H1 (cell line): ENCODE measurements around the gene TRABD. TPM values are rescaled to one million over a fixed set of nuclear protein-coding genes. Genes with fewer than 3 reads are reported as not detected.

ENCODE experiments used
- CTCF ChIA-PET: fragments of 300-600 bp; sonication (Branson Sonifier 250); formaldehyde crosslinking; loops from one replicate; lab custom pipeline; 2021; ENCODE audit not compliant: partially characterized antibody; lab: Charles Lee
- POLR2A ChIA-PET: fragments of 300-600 bp; sonication (Branson Sonifier 250); formaldehyde crosslinking; loops from one replicate; lab custom pipeline; 2021; ENCODE audit warnings: inconsistent platforms; ENCODE audit not compliant: partially characterized antibody; lab: Charles Lee
- DNase-seq, 2 experiments: peaks; one replicate each; pipeline versions ENCODE4 v3.0.0 to v3.0.0-alpha.2; 2010 to 2022; ENCODE audit warnings: low spot score in 2 of 2, low read depth in 1 of 2, mixed read lengths in 1 of 2
- FAIRE-seq: peaks from 2 replicates; lab custom pipeline; 2011; peaks lifted over from hg19 to GRCh38; lab: Jason Lieb, UNC
- H2AFZ ChIP-seq: 2 replicates; pipeline ENCODE4 v1.8.1; 2012; ENCODE audit warnings: low read length, inconsistent platforms
- H2AK5ac ChIP-seq: 2 replicates; pipeline ENCODE4 v1.6.1; 2013; ENCODE audit warnings: low read depth, low read length
- H2BK120ac ChIP-seq: replicated peaks from 2 replicates; pipeline ENCODE3; 2013; ENCODE audit warnings: low read depth, low read length, inconsistent platforms
- H2BK12ac ChIP-seq: 2 replicates; pipeline ENCODE4 v1.6.1; 2013; ENCODE audit warnings: low read depth, low read length
- H2BK15ac ChIP-seq: 2 replicates; pipeline ENCODE4 v1.6.1; 2013; ENCODE audit warnings: low read length
- H2BK20ac ChIP-seq: 2 replicates; pipeline ENCODE4 v1.6.1; 2013; ENCODE audit warnings: low read length
- H2BK5ac ChIP-seq: 2 replicates; pipeline ENCODE4 v1.6.1; 2013; ENCODE audit warnings: low read depth, low read length
- H3K14ac ChIP-seq: 2 replicates; pipeline ENCODE4 v1.6.1; 2013; ENCODE audit warnings: inconsistent platforms; ENCODE audit not compliant: insufficient read length
- H3K18ac ChIP-seq: 2 replicates; pipeline ENCODE4 v1.6.1; 2013; ENCODE audit warnings: low read length; ENCODE audit errors: extremely low read depth
- H3K23ac ChIP-seq: 2 replicates; pipeline ENCODE4 v1.6.1; 2013; ENCODE audit warnings: inconsistent platforms; ENCODE audit not compliant: insufficient read length
- H3K23me2 ChIP-seq: 2 replicates; pipeline ENCODE4 v1.6.1; 2013; ENCODE audit warnings: low read depth, low read length
- H3K27ac ChIP-seq: 2 replicates; pipeline ENCODE4 v1.6.1; 2011; ENCODE audit warnings: low read depth, low read length, inconsistent platforms
- H3K27me3 ChIP-seq, 4 experiments: replicated peaks in 1 of 4; 1 replicate in 1 of 4; 2 replicates in 3 of 4; pipeline versions ENCODE4 v1.6.1 to v1.8.1; 2011 to 2013; ENCODE audit warnings: low read length in 3 of 4, mild to moderate bottlenecking in 3 of 4, inconsistent platforms in 2 of 4, mixed read lengths in 2 of 4, moderate library complexity in 1 of 4; ENCODE audit not compliant: control insufficient read depth in 3 of 4, insufficient read depth in 3 of 4; ENCODE audit errors: extremely low read depth in 1 of 4
- H3K36me3 ChIP-seq, 4 experiments: 2 replicates each; pipeline versions ENCODE4 v1.6.1 to v1.8.1; 2011 to 2013; ENCODE audit warnings: mild to moderate bottlenecking in 4 of 4, low read length in 3 of 4, moderate library complexity in 2 of 4, control low read depth in 1 of 4, inconsistent platforms in 1 of 4; ENCODE audit not compliant: insufficient read depth in 4 of 4, control insufficient read depth in 2 of 4
- H3K4ac ChIP-seq: replicated peaks from 2 replicates; pipeline ENCODE3; 2013; ENCODE audit warnings: low read length, low read depth, mixed read lengths, inconsistent platforms; ENCODE audit not compliant: insufficient read length
- H3K4me1 ChIP-seq, 4 experiments: replicated peaks in 1 of 4; 1 replicate in 1 of 4; 2 replicates in 3 of 4; pipeline versions ENCODE4 v1.6.1 to v1.8.1; 2011 to 2013; ENCODE audit warnings: low read length in 3 of 4, inconsistent platforms in 2 of 4, mixed read lengths in 1 of 4; ENCODE audit not compliant: insufficient read depth in 4 of 4, control insufficient read depth in 3 of 4
- H3K4me2 ChIP-seq, 2 experiments: 2 replicates each; pipeline versions ENCODE4 v1.6.1 to v1.8.1; 2011 to 2013; ENCODE audit warnings: low read depth in 2 of 2, low read length in 2 of 2, control low read depth in 1 of 2, inconsistent platforms in 1 of 2, mild to moderate bottlenecking in 1 of 2; ENCODE audit not compliant: insufficient read depth in 1 of 2
- H3K4me3 ChIP-seq, 4 experiments: fragments of 200-600, 300-600 bp in 1 of 4; sonication (generic), shearing (Covaris generic), sonication (Bioruptor Twin) in 1 of 4; 2 replicates each; pipeline versions ENCODE4 v1.5.1 to v1.8.1; 2011 to 2016; ENCODE audit warnings: low read length in 4 of 4, low read depth in 3 of 4, control low read depth in 2 of 4, inconsistent platforms in 2 of 4, mild to moderate bottlenecking in 2 of 4, mixed read lengths in 1 of 4, moderate library complexity in 1 of 4; ENCODE audit not compliant: insufficient read depth in 2 of 4; ENCODE audit errors: extremely low read depth in 1 of 4
- H3K56ac ChIP-seq: replicated peaks from 2 replicates; pipeline ENCODE3; 2013; ENCODE audit warnings: low read depth, mild to moderate bottlenecking, mixed read lengths, low read length, inconsistent platforms; ENCODE audit not compliant: insufficient read length
- H3K79me1 ChIP-seq: 2 replicates; pipeline ENCODE4 v1.6.1; 2013; ENCODE audit warnings: low read depth, low read length, control low read depth
- H3K79me2 ChIP-seq, 2 experiments: 2 replicates each; pipeline versions ENCODE4 v1.6.1 to v1.8.1; 2012 to 2013; ENCODE audit warnings: low read length in 2 of 2, mild to moderate bottlenecking in 2 of 2, inconsistent platforms in 1 of 2; ENCODE audit not compliant: insufficient read depth in 2 of 2, control insufficient read depth in 1 of 2
- H3K9ac ChIP-seq, 4 experiments: replicated peaks in 1 of 4; 1 replicate in 1 of 4; 2 replicates in 3 of 4; pipeline versions ENCODE4 v1.6.1 to v1.8.1; 2011 to 2013; ENCODE audit warnings: low read depth in 3 of 4, low read length in 3 of 4, control low read depth in 2 of 4, mild to moderate bottlenecking in 2 of 4, moderate library complexity in 2 of 4, inconsistent platforms in 1 of 4; ENCODE audit errors: extremely low read depth in 1 of 4
- H3K9me3 ChIP-seq, 2 experiments: 2 replicates each; pipeline versions ENCODE4 v1.6.1 to v1.8.1; 2012 to 2013; ENCODE audit warnings: mild to moderate bottlenecking in 2 of 2, moderate library complexity in 2 of 2, control low read depth in 1 of 2, inconsistent platforms in 1 of 2, low read depth in 1 of 2, low read length in 1 of 2, mixed read lengths in 1 of 2; ENCODE audit not compliant: insufficient read depth in 2 of 2
- H4K20me1 ChIP-seq, 2 experiments: replicated peaks in 1 of 2; 2 replicates each; pipeline versions ENCODE3 to v1.8.1; 2011 to 2013; ENCODE audit warnings: inconsistent platforms in 2 of 2, low read length in 2 of 2, mild to moderate bottlenecking in 1 of 2; ENCODE audit not compliant: insufficient read depth in 2 of 2, control insufficient read depth in 1 of 2
- H4K5ac ChIP-seq: 2 replicates; pipeline ENCODE4 v1.6.1; 2013; ENCODE audit warnings: low read length, low read depth, mixed read lengths, inconsistent platforms; ENCODE audit not compliant: insufficient read length
- H4K8ac ChIP-seq: 2 replicates; pipeline ENCODE4 v1.8.0; 2013; ENCODE audit warnings: mild to moderate bottlenecking, moderate library complexity, low read length, inconsistent platforms; ENCODE audit not compliant: insufficient read depth; ENCODE audit errors: extremely low read depth
- H4K91ac ChIP-seq: replicated peaks from 2 replicates; pipeline ENCODE3; 2013; ENCODE audit warnings: low read length, mixed read lengths, inconsistent platforms; ENCODE audit not compliant: insufficient read length
- CREB1 ChIP-seq: IDR thresholded peaks from 2 replicates; pipeline ENCODE4 v1.6.1; 2012; ENCODE audit warnings: inconsistent platforms
- E2F6 ChIP-seq: IDR thresholded peaks from 2 replicates; pipeline ENCODE4 v1.6.1; 2012; ENCODE audit warnings: inconsistent platforms
- EGR1 ChIP-seq: IDR thresholded peaks from 2 replicates; pipeline ENCODE4 v1.6.1; 2011; ENCODE audit warnings: low read depth, low read length, borderline replicate concordance
- JUND ChIP-seq: IDR thresholded peaks from 2 replicates; pipeline ENCODE4 v1.6.1; 2011; ENCODE audit warnings: mild to moderate bottlenecking, improper control_type of control experiment, low read length
- KDM4A ChIP-seq: IDR thresholded peaks from one replicate; pipeline ENCODE4 v1.7.1; 2012; ENCODE audit warnings: low read depth, mild to moderate bottlenecking, moderate library complexity, low read length, inconsistent platforms; ENCODE audit not compliant: severe bottlenecking
- KDM5A ChIP-seq: fragments of 200-600 bp; IDR thresholded peaks from 2 replicates; pipeline ENCODE4 v1.7.1; 2012; ENCODE audit warnings: mild to moderate bottlenecking, low read length, inconsistent platforms, mixed read lengths
- SIX5 ChIP-seq: IDR thresholded peaks from 2 replicates; pipeline ENCODE4 v1.6.1; 2011; ENCODE audit warnings: mild to moderate bottlenecking, low read depth, low read length
- YY1 ChIP-seq: IDR thresholded peaks from 2 replicates; pipeline ENCODE4 v1.6.1; 2011; ENCODE audit warnings: low read depth, mild to moderate bottlenecking, low read length
- WGBS, 2 experiments: shearing (Covaris generic) in 1 of 2; methylation state at CpG; one replicate each; pipeline versions ENCODE4 v1.1.6 to v1.1.7; 2013 to 2015; ENCODE audit warnings: low lambda C conversion rate in 2 of 2, mixed read lengths in 2 of 2, inconsistent platforms in 1 of 2, low coverage in 1 of 2, missing lambda C conversion rate in 1 of 2; ENCODE audit not compliant: insufficient replicate concordance in 2 of 2, insufficient coverage in 1 of 2, insufficient read length in 1 of 2; ENCODE audit errors: extremely low coverage in 1 of 2, missing lambda C conversion rate in 1 of 2; 5-methylcytosine and 5-hydroxymethylcytosine counted together
- long read RNA-seq, 2 experiments: library from RNA in 1 of 2; library from capped mRNA in 1 of 2; stranded (forward); transcript quantifications; one replicate each; pipeline ENCODE4 v2.0.0, GENCODE V29; 2021; ENCODE audit warnings: inconsistent platforms in 1 of 2
- polyA minus RNA-seq, 3 experiments: library from RNA; depleted of rRNA, polyadenylated mRNA; stranded (reverse); fragments of >200 nt; gene quantifications; 1 replicate in 2 of 3; 2 replicates in 1 of 3; pipeline ENCODE4 v1.2.3, GENCODE V29; 2011
- polyA plus RNA-seq, 7 experiments: library from polyadenylated mRNA; depleted of rRNA in 3 of 7; stranded (reverse) in 5 of 7; unstranded in 2 of 7; fragments of >200 nt in 5 of 7; fragments of 200-250 nt in 2 of 7; gene quantifications; 1 replicate in 5 of 7; 2 replicates in 1 of 7; 4 replicates in 1 of 7; pipeline versions ENCODE4 v1.2.1 to v1.2.3, GENCODE V29; 2011 to 2013; ENCODE audit warnings: missing spikeins in 2 of 7, mixed read lengths in 2 of 7
- total RNA-seq: library from RNA; stranded (reverse); fragmentation: NEBNext Ultra II Directional; extraction: Animal tissue kit (Norgen Biotek cat#: 25700); gene quantifications from 2 replicates; pipeline ENCODE4 v1.2.1, GENCODE V29; 2021

Gene TRABD
- total RNA-seq (57.5 and 60.0 TPM in 2 replicates), polyA plus RNA-seq (2011; rRNA removed) (44.2 and 88.8 TPM in 2 replicates), polyA minus RNA-seq (2011; rRNA and poly(A)+ RNA removed) (17.2 and 19.0 TPM in 2 replicates)
- polyA plus RNA-seq (2011; cell fraction: cytosol; rRNA removed) = 59.7 TPM
- 170 TPM for polyA plus RNA-seq (2011; cell fraction: nucleus; rRNA removed)
- 38.3 to 63.0 TPM (median 60.8 TPM) in 4 replicates for polyA plus RNA-seq (2012, experiment 1 of 2)
- 46.4 TPM for polyA plus RNA-seq (2012, experiment 2 of 2)
- 46.6 TPM for polyA plus RNA-seq (2013, experiment 1 of 2)
- 45.5 TPM for polyA plus RNA-seq (2013, experiment 2 of 2)
- 23.3 TPM for polyA minus RNA-seq (2011; cell fraction: cytosol; rRNA and poly(A)+ RNA removed)
- polyA minus RNA-seq (2011; cell fraction: nucleus; rRNA and poly(A)+ RNA removed) = 30.3 TPM
- long read RNA-seq, experiment 1, transcript TRABD-202 (10 exons, 2,272 nt) = major isoform, 5 of 42 reads
- long read RNA-seq, experiment 1, partial matches to known transcripts = 30 of 42 reads
- long read RNA-seq, experiment 1, other reads (novel, unspliced or antisense) = 5 of 42 reads
- long read RNA-seq, experiment 2 = 0 reads

- Histone ChIP-seq H3K79me1 (peaks cover 6% of the 10 kb centered on the region; the same call in 1 of the 2 replicates), H2BK5ac (peak within 1 kb of the TSS; percentile 35; the same call in 1 of the 2 replicates), H3K23me2 (peaks cover 8% of the 10 kb centered on the region; the same call in 1 of the 2 replicates), H2AFZ (peak within 1 kb of the TSS; percentile 97), H2BK12ac (peak within 1 kb of the TSS; percentile 80; the same call in 1 of the 2 replicates), H3K27ac (no peak within 1 kb of the TSS), H3K27me3 (peaks cover 0 to 13% (median 5%) of the 10 kb centered on the region in 4 experiments; a peak in 3 of 7 replicates), H2AK5ac (no peak within 1 kb of the TSS), H3K9me3 (no peaks in the 10 kb centered on the region), H3K4me2 (peak within 1 kb of the TSS; percentile 82 to 99), H4K5ac (no peak within 1 kb of the TSS), H2BK20ac (0 out of 2 replicates have a peak within 1 kb of the TSS, but pooled peaks have one; percentile 9), H4K20me1 (peaks cover 12 to 20% of the 10 kb centered on the region in 2 experiments), H3K14ac (no peak within 1 kb of the TSS), H3K9ac (peak within 1 kb of the TSS in 2 of 4 experiments; percentile 30 to 83; a peak in 2 of 7 replicates), H4K91ac (peak within 1 kb of the TSS; percentile 73), H2BK120ac (peak within 1 kb of the TSS; percentile 28), H4K8ac (peak within 1 kb of the TSS; percentile 43; the same call in 1 of the 2 replicates), H3K4ac (no peak within 1 kb of the TSS), H3K79me2 (peaks cover 0 to 4% of the 10 kb centered on the region in 2 experiments; a peak in 1 of 4 replicates), H3K23ac (no peak within 1 kb of the TSS), H3K4me1 (peaks cover 2 to 25% (median 15%) of the 10 kb centered on the region in 4 experiments; a peak in 6 of 7 replicates), H2BK15ac (peak within 1 kb of the TSS; percentile 53; the same call in 1 of the 2 replicates), H3K36me3 (no peaks in the 10 kb centered on the region), H3K18ac (no peak within 1 kb of the TSS; the same call in none of the 2 replicates), H3K4me3 (peak within 1 kb of the TSS; percentile 45 to 87 (median 56)), H3K56ac (no peak within 1 kb of the TSS)
- ChIA-PET POLR2A (interaction anchor here (1.0 to 1.3 kb wide), 3 partner anchors 15 to 23 kb away, joined by 3 to 4 read pairs (median 4); partner anchors contain the start of gene PANX2), CTCF (interaction anchor here (0.6 to 1.1 kb wide), 2 partner anchors 20 to 43 kb away, joined by 3 read pairs; no protein-coding TSS in a partner anchor)
- DNase-seq = peak; percentile 44 to 86
- WGBS, 2 experiments = 3% methylated on average over 26 of the region's 90 CpGs; no CpG with 5 or more reads in 1 of the 2 experiments
- FAIRE-seq = no peak
- peak; percentile 40 for TF ChIP-seq SIX5
- TF ChIP-seq E2F6 = no peak
- no peak for TF ChIP-seq KDM5A
- no peak for TF ChIP-seq JUND
- peak; percentile 96 for TF ChIP-seq KDM4A
- peak; percentile 17; the same call in 1 of the 2 replicates for TF ChIP-seq CREB1
- TF ChIP-seq EGR1 = peak; percentile 32; the same call in 1 of the 2 replicates
- no peak for TF ChIP-seq YY1
Observed at GRCh38 chr22:50185375-50186087, at the start of gene TRABD. TRABD (plus strand) TSS chr22:50185913; CDS start chr22:50193061, 7,148 bp downstream.
